GM12892 (cell line): ENCODE measurements around the gene TNP2.
A peak's percentile ranks its signal among the peaks of the same experiment; 100 is the strongest.

ENCODE experiments used
- DNase-seq: peaks from one replicate; pipeline ENCODE4 v3.0.0; 2011; ENCODE audit not compliant: insufficient read length
- FAIRE-seq: peaks from 2 replicates; lab custom pipeline; 2011; peaks lifted over from hg19 to GRCh38; lab: Jason Lieb, UNC
- POLR2A ChIP-seq: IDR thresholded peaks from 2 replicates; pipeline ENCODE4 v1.6.1; 2011; ENCODE audit warnings: low read depth, low read length, control low read depth
- POLR2AphosphoS5 ChIP-seq: IDR thresholded peaks from 2 replicates; pipeline ENCODE4 v1.6.1; 2011; ENCODE audit warnings: low read depth, low read length, control low read depth
- TAF1 ChIP-seq: IDR thresholded peaks from 2 replicates; pipeline ENCODE4 v1.6.1; 2011; ENCODE audit warnings: low read depth, mild to moderate bottlenecking, control low read depth, low read length, borderline replicate concordance

TNP2 gene

GRCh38 chr16:11272484-11272883 lies 3.4 kb upstream of the TNP2 start:
- DNase-seq, result no peak
- FAIRE-seq, result no peak
- TF ChIP-seq POLR2A (no peak), POLR2AphosphoS5 (no peak), TAF1 (no peak)

- TF ChIP-seq POLR2AphosphoS5 (no peak), POLR2A (no peak), TAF1 (no peak)
- no peak for FAIRE-seq
- DNase-seq, result no peak
Observed at GRCh38 chr16:11271610-11272009, 2.5 kb upstream of the TNP2 start.

- no peak for TF ChIP-seq POLR2AphosphoS5
- TF ChIP-seq TAF1, result no peak
- TF ChIP-seq POLR2A, result no peak
- DNase-seq (no peak), FAIRE-seq (no peak)
Observed at GRCh38 chr16:11270602-11271162, 1.6 kb upstream of the TNP2 start.

- FAIRE-seq, result no peak
- DNase-seq, result no peak
- TF ChIP-seq POLR2A, result no peak
- no peak for TF ChIP-seq POLR2AphosphoS5
- TF ChIP-seq TAF1, result no peak
Observed at GRCh38 chr16:11265124-11265523, 4.0 kb downstream of the TNP2 start.

- FAIRE-seq, result no peak
- DNase-seq, result no peak
- no peak for TF ChIP-seq TAF1
- TF ChIP-seq POLR2AphosphoS5, result no peak
- no peak for TF ChIP-seq POLR2A
Observed at GRCh38 chr16:11264155-11264832, 4.8 kb downstream of the TNP2 start.

GRCh38 chr16:11263737-11264136 lies 5.4 kb downstream of the TNP2 start:
- DNase-seq (no peak), FAIRE-seq (peak; percentile 74)
- TF ChIP-seq POLR2AphosphoS5 (no peak), TAF1 (no peak), POLR2A (no peak)

GRCh38 chr16:11262915-11263314 lies 6.2 kb downstream of the TNP2 start:
- TF ChIP-seq POLR2A, result no peak
- TF ChIP-seq POLR2AphosphoS5, result no peak
- no peak for TF ChIP-seq TAF1
- no peak for FAIRE-seq
- DNase-seq, result no peak

- DNase-seq (no peak), FAIRE-seq (no peak)
- TF ChIP-seq TAF1 (no peak), POLR2A (no peak), POLR2AphosphoS5 (no peak)
Observed at GRCh38 chr16:11260596-11260966, 8.5 kb downstream of the TNP2 start.

GRCh38 chr16:11259655-11260595 lies 9.2 kb downstream of the TNP2 start:
- TF ChIP-seq TAF1, result no peak
- no peak for TF ChIP-seq POLR2AphosphoS5
- no peak for TF ChIP-seq POLR2A
- FAIRE-seq (no peak), DNase-seq (no peak)

- TF ChIP-seq POLR2AphosphoS5 (no peak), POLR2A (no peak)
- FAIRE-seq, result peak; percentile 83
- DNase-seq, result peak; percentile 70
Observed at GRCh38 chr16:11258553-11259492, 10.3 kb downstream of the TNP2 start.

GRCh38 chr16:11257131-11257938 lies 11.8 kb downstream of the TNP2 start:
- DNase-seq, result no peak
- TF ChIP-seq POLR2A (no peak), POLR2AphosphoS5 (no peak), TAF1 (no peak)
- peak; percentile 81 for FAIRE-seq
